Loucy (cell line): ENCODE results near the gene PPDPF.
"Not testable (repeated sequence)": the region's sequence is repeated elsewhere in the genome, so short reads cannot be mapped to it uniquely, and the experiment has no call there.

Experiments
- H2AFZ ChIP-seq: fragments of 200-600 bp; sonication (generic); 2 replicates; pipeline ENCODE4 v1.6.0; 2016; ENCODE audit warnings: antibody characterized with exemption, mild to moderate bottlenecking, low read length, moderate library complexity
- H3F3A ChIP-seq: fragments of 200-600 bp; 2 replicates; pipeline ENCODE4 v1.6.0; 2016; ENCODE audit warnings: antibody characterized with exemption, low read depth, mild to moderate bottlenecking
- H3K27me3 ChIP-seq: fragments of 200-600 bp; sonication (generic); 2 replicates; pipeline ENCODE4 v1.6.1; 2014; ENCODE audit warnings: low read length, mild to moderate bottlenecking; ENCODE audit not compliant: insufficient read depth, poor library complexity, severe bottlenecking
- H3K36me3 ChIP-seq: fragments of 200-600 bp; sonication (generic); 2 replicates; pipeline ENCODE4 v1.6.1; 2016; ENCODE audit warnings: low read length; ENCODE audit not compliant: insufficient read depth
- H3K4me1 ChIP-seq: fragments of 200-600 bp; sonication (generic); 2 replicates; pipeline ENCODE4 v1.5.1; 2014; ENCODE audit warnings: low read length, mild to moderate bottlenecking; ENCODE audit not compliant: insufficient read depth, poor library complexity, severe bottlenecking
- H3K4me2 ChIP-seq: fragments of 200-600 bp; sonication (generic); 2 replicates; pipeline ENCODE4 v1.6.0; 2014; ENCODE audit warnings: antibody characterized with exemption, low read length, low read depth, mild to moderate bottlenecking; ENCODE audit not compliant: poor library complexity, severe bottlenecking
- H3K4me3 ChIP-seq: fragments of 200-600 bp; sonication (generic); 2 replicates; pipeline ENCODE4 v1.5.1; 2014; ENCODE audit warnings: low read length, mild to moderate bottlenecking, mixed read lengths; ENCODE audit not compliant: poor library complexity, severe bottlenecking
- H3K79me2 ChIP-seq: fragments of 200-600 bp; sonication (generic); 2 replicates; pipeline ENCODE4 v1.6.1; 2014; ENCODE audit warnings: low read length; ENCODE audit not compliant: insufficient read depth
- H3K9ac ChIP-seq: fragments of 200-600 bp; sonication (generic); 2 replicates; pipeline ENCODE4 v1.6.0; 2014; ENCODE audit warnings: mild to moderate bottlenecking, low read depth, low read length, moderate library complexity; ENCODE audit not compliant: poor library complexity, severe bottlenecking
- H3K9me2 ChIP-seq: fragments of 200-600 bp; sonication (generic); replicated peaks from 2 replicates; pipeline ENCODE4 v1.6.1; 2016; ENCODE audit warnings: low read depth, low read length, mixed read lengths
- H3K9me3 ChIP-seq: fragments of 200-600 bp; sonication (generic); 2 replicates; pipeline ENCODE4 v1.6.1; 2014; ENCODE audit warnings: mild to moderate bottlenecking, antibody characterized with exemption, low read length, low read depth; ENCODE audit not compliant: insufficient read depth
- H4K20me1 ChIP-seq: fragments of 200-600 bp; sonication (generic); 2 replicates; pipeline ENCODE4 v1.6.0; 2014; ENCODE audit warnings: antibody characterized with exemption, low read length, mild to moderate bottlenecking; ENCODE audit not compliant: insufficient read depth, poor library complexity, severe bottlenecking
- EZH2phosphoT487 ChIP-seq: fragments of 200-600 bp; IDR thresholded peaks from 2 replicates; pipeline ENCODE4 v1.6.1; 2018; ENCODE audit warnings: antibody characterized with exemption, mild to moderate bottlenecking, moderate library complexity, borderline replicate concordance
- TF ChIP-seq, protein P1 (sequence below): fragments of 200-600 bp; sonication (generic); conservative IDR thresholded peaks from 2 replicates; pipeline ENCODE4 v1.5.1; 2014; ENCODE audit warnings: mild to moderate bottlenecking, antibody characterized with exemption, low read length

The PPDPF gene

DNA sequence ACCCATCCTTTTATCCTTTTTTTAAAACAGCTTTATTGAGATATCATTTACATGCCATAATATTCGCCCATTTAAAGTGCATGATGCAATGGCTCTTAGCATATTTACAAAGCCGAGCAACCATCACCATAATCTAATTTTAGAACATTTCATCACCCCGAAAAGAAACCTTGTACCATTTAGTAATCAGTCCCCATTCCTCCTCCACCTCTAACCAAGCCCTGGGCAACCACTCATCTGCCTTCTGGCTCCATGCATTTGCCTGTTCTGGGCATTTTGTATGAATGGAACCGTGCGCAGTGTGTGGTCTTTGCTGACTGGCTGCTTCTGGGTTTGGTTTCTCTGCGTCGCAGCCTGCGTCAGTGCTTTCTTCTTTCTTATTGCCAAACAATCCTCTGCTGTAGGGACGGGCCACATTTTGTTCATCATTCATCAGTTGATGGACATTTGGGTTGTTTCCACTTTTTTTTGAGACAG is 11.4 kb upstream of the PPDPF start:
- Histone ChIP-seq H3K9me2 (no peaks in the 10 kb centered on the region), H3K9ac (no peak overlapping the region), H3K4me1 (no peaks in the 10 kb centered on the region), H3K27me3 (no peaks in the 10 kb centered on the region), H3K4me3 (no peak overlapping the region), H3K4me2 (no peak overlapping the region), H3K79me2 (no peaks in the 10 kb centered on the region), H3K9me3 (no peaks in the 10 kb centered on the region; the same call in 1 of the 2 replicates), H4K20me1 (no peaks in the 10 kb centered on the region), H2AFZ (no peak overlapping the region), H3K36me3 (no peaks in the 10 kb centered on the region), H3F3A (no peaks in the 10 kb centered on the region)
- TF ChIP-seq EZH2phosphoT487: no peak
- TF ChIP-seq, protein P1, sequence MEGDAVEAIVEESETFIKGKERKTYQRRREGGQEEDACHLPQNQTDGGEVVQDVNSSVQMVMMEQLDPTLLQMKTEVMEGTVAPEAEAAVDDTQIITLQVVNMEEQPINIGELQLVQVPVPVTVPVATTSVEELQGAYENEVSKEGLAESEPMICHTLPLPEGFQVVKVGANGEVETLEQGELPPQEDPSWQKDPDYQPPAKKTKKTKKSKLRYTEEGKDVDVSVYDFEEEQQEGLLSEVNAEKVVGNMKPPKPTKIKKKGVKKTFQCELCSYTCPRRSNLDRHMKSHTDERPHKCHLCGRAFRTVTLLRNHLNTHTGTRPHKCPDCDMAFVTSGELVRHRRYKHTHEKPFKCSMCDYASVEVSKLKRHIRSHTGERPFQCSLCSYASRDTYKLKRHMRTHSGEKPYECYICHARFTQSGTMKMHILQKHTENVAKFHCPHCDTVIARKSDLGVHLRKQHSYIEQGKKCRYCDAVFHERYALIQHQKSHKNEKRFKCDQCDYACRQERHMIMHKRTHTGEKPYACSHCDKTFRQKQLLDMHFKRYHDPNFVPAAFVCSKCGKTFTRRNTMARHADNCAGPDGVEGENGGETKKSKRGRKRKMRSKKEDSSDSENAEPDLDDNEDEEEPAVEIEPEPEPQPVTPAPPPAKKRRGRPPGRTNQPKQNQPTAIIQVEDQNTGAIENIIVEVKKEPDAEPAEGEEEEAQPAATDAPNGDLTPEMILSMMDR: no peak

DNA sequence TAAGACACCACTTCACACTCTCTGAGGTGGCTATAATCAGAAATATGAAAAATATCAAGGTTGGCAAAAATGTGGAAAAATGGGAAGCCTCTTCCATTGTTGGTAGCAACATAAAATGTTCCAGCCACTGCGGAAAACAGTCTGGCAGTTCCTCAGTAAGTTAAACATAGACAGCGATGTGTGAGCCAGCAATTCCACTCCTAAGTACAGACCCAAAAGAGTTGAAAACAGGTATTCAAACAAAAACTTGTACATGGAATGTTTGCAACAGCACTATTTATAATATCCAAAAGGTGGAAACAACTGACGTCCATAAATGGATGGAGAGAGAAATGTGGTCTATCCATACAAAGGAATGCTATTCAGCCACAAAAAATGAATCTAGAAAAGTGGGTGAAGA is 7.4 kb upstream of the PPDPF start:
- TF ChIP-seq EZH2phosphoT487: no peak
- TF ChIP-seq, protein P1: no peak
- Histone ChIP-seq H3K4me2 (no peak overlapping the region), H3K36me3 (no peaks in the 10 kb centered on the region), H3K9ac (no peak overlapping the region), H3K79me2 (no peaks in the 10 kb centered on the region), H3K27me3 (no peaks in the 10 kb centered on the region), H2AFZ (no peak overlapping the region), H3K4me1 (peaks cover under 1% of the 10 kb centered on the region), H3K4me3 (no peak overlapping the region), H3K9me3 (no peaks in the 10 kb centered on the region), H3K9me2 (no peaks in the 10 kb centered on the region), H3F3A (no peaks in the 10 kb centered on the region), H4K20me1 (no peaks in the 10 kb centered on the region)

DNA sequence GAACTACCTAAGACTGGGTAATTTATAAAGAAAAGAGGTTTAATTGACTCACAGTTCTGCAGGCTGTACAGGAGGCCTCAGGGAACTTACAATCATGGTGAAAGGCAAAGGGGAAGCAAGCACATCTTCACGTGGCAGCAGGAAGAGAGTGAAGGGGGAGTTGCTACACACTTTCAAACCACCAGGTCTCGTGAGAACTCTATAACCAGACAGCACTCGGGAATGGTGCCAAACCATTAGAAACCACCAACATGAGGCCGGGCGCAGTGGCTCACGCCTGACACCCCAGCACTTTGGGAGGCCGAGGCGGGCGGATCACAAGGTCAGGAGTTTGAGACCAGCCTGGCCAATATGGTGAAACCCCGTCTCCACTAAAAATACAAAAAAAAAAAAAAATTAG is 6.0 kb upstream of the PPDPF start:
- H4K20me1 ChIP-seq, H3K9me3 ChIP-seq, H3K27me3 ChIP-seq, H3K9me2 ChIP-seq, H3K79me2 ChIP-seq, H3K4me2 ChIP-seq, H3K9ac ChIP-seq, H3K36me3 ChIP-seq, H3K4me3 ChIP-seq, H2AFZ ChIP-seq, H3F3A ChIP-seq: not testable (repeated sequence)
- peaks cover 12% of the 10 kb centered on the region for H3K4me1 ChIP-seq
